Prostate gland (tissue), 2 donors: Measurements from ENCODE around the gene REPIN1. TPM values are rescaled to one million over a fixed set of nuclear protein-coding genes. Genes with fewer than 3 reads are reported as not detected.

Source experiments
- DNase-seq: peaks from one replicate; pipeline ENCODE4 v3.0.0-alpha.2; 2019; ENCODE audit warnings: low spot score
- H3K27ac ChIP-seq, 2 donors: fragments of 200-600 bp; sonication (generic); 2 replicates each; pipeline ENCODE4 v1.5.1; 2017 to 2019
- H3K27me3 ChIP-seq: fragments of 200-600 bp; sonication (generic); replicated peaks from 2 replicates; pipeline ENCODE4 v1.5.1; 2019; ENCODE audit not compliant: insufficient read depth
- H3K36me3 ChIP-seq, 2 donors: fragments of 200-600 bp; sonication (generic); 1 replicate in 1 of 2; 2 replicates in 1 of 2; pipeline versions ENCODE4 v1.5.1 to v1.8.1; 2017 to 2019
- H3K4me1 ChIP-seq: fragments of 200-600 bp; sonication (generic); replicated peaks from 2 replicates; pipeline ENCODE4 v1.5.1; 2019
- H3K4me3 ChIP-seq, 2 donors: fragments of 200-600 bp; sonication (generic); 2 replicates each; pipeline ENCODE4 v1.5.1; 2017 to 2019
- H3K9me3 ChIP-seq: fragments of 200-600 bp; sonication (generic); 2 replicates; pipeline ENCODE4 v1.5.1; 2017
- POLR2A ChIP-seq: fragments of 450-650 bp; IDR thresholded peaks from one replicate; pipeline ENCODE4 v1.6.1; 2016; ENCODE audit warnings: antibody characterized with exemption, mild to moderate bottlenecking
- POLR2AphosphoS5 ChIP-seq: sonication (generic); formaldehyde crosslinking; IDR thresholded peaks from one replicate; pipeline ENCODE4 v1.6.1; 2017; ENCODE audit warnings: antibody characterized with exemption
- WGBS: methylation state at CpG from one replicate; pipeline ENCODE4 v1.1.5; 2018; 5-methylcytosine and 5-hydroxymethylcytosine counted together
- intact Hi-C: fragments of 100-400 bp; cut with DNase I; formaldehyde crosslinking; loops from one replicate; pipeline ENCODE4 v1.14.2; 2022
- total RNA-seq, 2 donors: library from RNA; depleted of rRNA; stranded (reverse); fragments of >200 nt; gene quantifications; one replicate each; pipeline ENCODE4 v1.1.0, GENCODE V29; 2016
- TF ChIP-seq, protein P1 (sequence below), 4 experiments: fragments of 200-600 bp in 2 of 4; fragments of 450-650 bp in 2 of 4; sonication (generic) in 2 of 4; IDR thresholded peaks; 1 replicate in 3 of 4; 2 replicates in 1 of 4; pipeline ENCODE4 v1.5.1; 2016 to 2019; ENCODE audit warnings: antibody characterized with exemption in 4 of 4, mild to moderate bottlenecking in 2 of 4, moderate library complexity in 2 of 4

Gene REPIN1
- total RNA-seq, 2 donors from 2014 or later = 150 to 171 TPM

DNA sequence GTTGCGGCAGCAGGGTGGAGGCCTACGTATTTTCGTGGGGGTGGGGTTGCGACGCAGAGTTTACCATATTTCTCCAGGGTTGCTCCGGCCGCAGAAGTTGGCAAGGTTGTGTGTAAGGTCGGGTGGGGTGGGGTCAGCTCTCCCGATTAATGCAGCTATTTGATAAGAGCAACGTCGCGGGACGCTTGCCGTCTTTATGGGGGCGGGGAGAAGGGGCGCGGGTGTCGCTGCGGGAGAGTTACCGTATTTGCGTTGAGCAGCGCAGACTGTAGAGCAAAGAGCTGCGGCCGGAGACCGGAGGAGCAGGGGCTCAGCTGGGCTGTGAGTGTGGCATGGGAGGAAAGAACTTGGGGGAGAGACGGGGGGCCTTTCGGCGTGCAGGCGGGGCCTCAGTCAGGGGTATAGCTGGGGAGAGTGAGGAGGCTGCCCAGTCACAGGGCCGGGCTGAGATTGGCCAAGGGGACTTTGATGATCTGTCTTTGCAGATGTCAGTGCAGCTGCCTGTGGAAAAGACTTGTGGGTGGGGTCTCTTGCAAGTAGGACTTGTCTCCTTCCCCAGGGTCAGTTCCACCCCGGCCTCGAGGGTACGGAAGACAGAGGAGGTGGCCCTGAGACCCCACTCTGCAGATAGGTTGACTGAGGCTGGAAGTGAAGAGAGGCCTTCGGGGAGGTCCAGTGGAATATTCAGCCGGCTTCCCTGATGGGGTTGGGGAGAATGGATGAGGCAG, 37.1 kb downstream of the REPIN1 start:
- H3K9me3 ChIP-seq = no peaks in the 10 kb centered on the region
- H3K4me3 ChIP-seq = peak overlapping the region; percentile 52 to 57
- no peaks in the 10 kb centered on the region for H3K36me3 ChIP-seq
- TF ChIP-seq POLR2AphosphoS5 (no peak), POLR2A (no peak)
- TF ChIP-seq, protein P1, sequence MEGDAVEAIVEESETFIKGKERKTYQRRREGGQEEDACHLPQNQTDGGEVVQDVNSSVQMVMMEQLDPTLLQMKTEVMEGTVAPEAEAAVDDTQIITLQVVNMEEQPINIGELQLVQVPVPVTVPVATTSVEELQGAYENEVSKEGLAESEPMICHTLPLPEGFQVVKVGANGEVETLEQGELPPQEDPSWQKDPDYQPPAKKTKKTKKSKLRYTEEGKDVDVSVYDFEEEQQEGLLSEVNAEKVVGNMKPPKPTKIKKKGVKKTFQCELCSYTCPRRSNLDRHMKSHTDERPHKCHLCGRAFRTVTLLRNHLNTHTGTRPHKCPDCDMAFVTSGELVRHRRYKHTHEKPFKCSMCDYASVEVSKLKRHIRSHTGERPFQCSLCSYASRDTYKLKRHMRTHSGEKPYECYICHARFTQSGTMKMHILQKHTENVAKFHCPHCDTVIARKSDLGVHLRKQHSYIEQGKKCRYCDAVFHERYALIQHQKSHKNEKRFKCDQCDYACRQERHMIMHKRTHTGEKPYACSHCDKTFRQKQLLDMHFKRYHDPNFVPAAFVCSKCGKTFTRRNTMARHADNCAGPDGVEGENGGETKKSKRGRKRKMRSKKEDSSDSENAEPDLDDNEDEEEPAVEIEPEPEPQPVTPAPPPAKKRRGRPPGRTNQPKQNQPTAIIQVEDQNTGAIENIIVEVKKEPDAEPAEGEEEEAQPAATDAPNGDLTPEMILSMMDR (IDR thresholded peaks at IDR 0.05) = no peak
- intact Hi-C loops = no loop called here
- WGBS = 7% methylated on average over 35 of the region's 35 CpGs
- DNase-seq = no peak
- H3K27ac ChIP-seq = peak overlapping the region; percentile 91 to 92
- H3K27me3 ChIP-seq = no peaks in the 10 kb centered on the region
- peaks cover 12% of the 10 kb centered on the region for H3K4me1 ChIP-seq

DNA sequence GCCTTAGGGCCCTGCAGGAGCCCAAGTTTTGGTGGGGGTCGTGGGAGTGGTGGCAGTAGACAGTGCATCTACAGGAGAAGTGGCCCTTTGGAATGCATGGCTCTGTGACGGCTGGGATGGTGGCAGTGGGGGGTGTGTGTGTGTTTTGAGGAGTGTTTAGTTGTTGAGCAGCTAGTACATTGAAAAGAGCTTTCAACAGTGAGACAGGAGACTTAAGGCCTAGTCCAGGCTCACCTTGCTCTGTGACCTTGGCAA, 37.6 kb downstream of the REPIN1 start:
- DNase-seq = no peak
- peaks cover 12% of the 10 kb centered on the region for H3K4me1 ChIP-seq
- TF ChIP-seq POLR2AphosphoS5 = no peak
- no peak for TF ChIP-seq POLR2A
- TF ChIP-seq, protein P1 (IDR thresholded peaks at IDR 0.05) = no peak
- 21% methylated on average over 2 of the region's 2 CpGs for WGBS
- H3K27ac ChIP-seq = peak overlapping the region; percentile 91 to 92
- no peaks in the 10 kb centered on the region for H3K36me3 ChIP-seq
- intact Hi-C loops = no loop called here
- peak overlapping the region in 1 of 2 donors; percentile 57 for H3K4me3 ChIP-seq
- no peaks in the 10 kb centered on the region for H3K9me3 ChIP-seq
- no peaks in the 10 kb centered on the region for H3K27me3 ChIP-seq

DNA sequence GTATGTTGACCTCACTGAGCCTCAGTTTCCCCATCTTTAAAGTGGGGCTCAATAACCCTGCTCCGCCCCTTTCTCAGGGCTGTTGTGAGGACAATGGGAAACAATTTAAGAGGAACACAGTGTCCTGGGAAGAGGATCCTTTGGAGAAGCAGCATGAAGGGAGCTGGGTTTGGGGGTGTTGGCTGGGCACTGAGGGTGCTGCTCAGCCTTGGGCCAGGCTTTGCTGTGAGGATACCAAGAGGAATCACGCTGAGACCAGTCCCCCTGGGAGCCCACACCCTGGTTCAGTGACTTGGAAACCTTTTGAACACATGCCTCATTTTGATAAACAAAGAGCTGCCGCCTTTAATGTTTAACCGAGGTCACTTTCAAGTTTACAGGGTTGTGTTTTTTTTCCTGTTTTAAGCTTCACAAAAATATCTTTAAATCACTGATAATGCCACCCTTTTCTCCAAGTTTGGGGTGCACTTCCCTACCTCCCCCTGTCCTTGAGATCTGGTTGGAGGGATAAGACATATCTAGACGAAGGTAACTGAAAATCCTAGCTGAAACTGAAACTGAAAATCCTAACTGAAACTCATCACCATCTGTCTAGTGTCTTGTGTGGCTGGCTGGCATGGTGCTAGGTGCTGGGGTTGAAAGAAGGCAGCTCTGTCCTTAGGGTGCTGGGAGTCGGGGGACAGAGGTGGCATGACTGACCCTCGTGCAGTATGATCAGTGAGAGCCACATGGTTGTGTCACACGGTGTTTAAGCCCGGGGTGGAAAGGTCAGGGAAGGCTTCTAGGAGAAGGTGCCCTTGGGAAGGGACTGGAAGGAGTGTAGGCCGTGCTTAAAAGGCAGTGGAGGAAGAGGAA, 38.2 kb downstream of the REPIN1 start:
- Histone ChIP-seq H3K27ac (peak overlapping the region; percentile 91 to 92), H3K4me3 (peak overlapping the region in 1 of 2 donors; percentile 57), H3K4me1 (peaks cover 12% of the 10 kb centered on the region), H3K9me3 (no peaks in the 10 kb centered on the region), H3K36me3 (no peaks in the 10 kb centered on the region), H3K27me3 (no peaks in the 10 kb centered on the region)
- peak; percentile 54 for TF ChIP-seq POLR2AphosphoS5
- TF ChIP-seq, protein P1 (IDR thresholded peaks at IDR 0.05) = no peak
- intact Hi-C loops = no loop called here
- WGBS = 45% methylated on average over 10 of the region's 10 CpGs
- DNase-seq = peak; percentile 29

DNA sequence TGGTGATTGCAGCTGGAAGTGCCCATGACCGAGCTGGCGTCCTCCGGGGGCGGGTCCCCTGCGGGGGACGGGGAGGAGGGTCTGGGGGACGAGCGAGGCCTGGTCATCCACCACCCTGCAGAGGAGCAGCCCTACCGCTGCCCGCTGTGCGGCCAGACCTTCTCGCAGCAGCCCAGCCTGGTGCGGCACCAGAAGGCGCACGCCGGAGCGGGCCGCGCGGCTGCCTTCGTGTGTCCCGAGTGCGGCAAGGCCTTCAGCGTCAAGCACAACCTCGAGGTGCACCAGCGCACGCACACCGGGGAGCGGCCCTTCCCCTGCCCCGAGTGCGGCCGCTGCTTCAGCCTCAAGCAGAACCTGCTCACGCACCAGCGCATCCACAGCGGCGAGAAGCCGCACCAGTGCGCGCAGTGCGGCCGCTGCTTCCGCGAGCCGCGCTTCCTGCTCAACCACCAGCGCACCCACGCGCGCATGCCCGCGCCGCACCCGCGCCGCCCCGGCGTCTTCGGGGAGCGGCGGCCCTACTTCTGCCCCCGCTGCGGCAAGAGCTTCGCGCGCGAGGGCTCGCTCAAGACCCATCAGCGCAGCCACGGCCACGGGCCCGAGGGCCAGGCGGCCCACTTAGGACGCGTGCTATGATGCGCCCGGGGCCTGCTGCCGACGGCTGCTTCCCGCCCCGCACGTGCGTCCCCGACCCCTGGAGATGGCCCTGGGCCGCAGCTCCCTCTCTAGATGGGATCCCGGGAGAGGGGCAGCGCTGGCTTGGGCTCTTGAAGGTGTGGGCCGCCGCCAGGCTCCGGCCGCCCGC, 39.2 kb downstream of the REPIN1 start:
- no peak overlapping the region for H3K4me3 ChIP-seq
- 98% methylated on average over 69 of the region's 91 CpGs for WGBS
- H3K4me1 ChIP-seq = peaks cover 12% of the 10 kb centered on the region
- H3K27me3 ChIP-seq = no peaks in the 10 kb centered on the region
- no peak for TF ChIP-seq POLR2A
- TF ChIP-seq POLR2AphosphoS5 = no peak
- TF ChIP-seq, protein P1 (IDR thresholded peaks at IDR 0.05) = no peak
- H3K36me3 ChIP-seq = no peaks in the 10 kb centered on the region
- intact Hi-C loops = no loop called here
- DNase-seq = no peak
- no peaks in the 10 kb centered on the region for H3K9me3 ChIP-seq
- H3K27ac ChIP-seq = peak overlapping the region in 1 of 2 donors; percentile 91
